NCI-H2227 treated with DMSO at 0.1 percent for 48 hours (cell line): ENCODE measurements around the gene SPAAR.
"Not testable (repeated sequence)": the region's sequence is repeated elsewhere in the genome, so short reads cannot be mapped to it uniquely, and the experiment has no call there.

Source experiments
- DNase-seq: peaks from one replicate; lab custom pipeline; 2025; lab: John Stamatoyannopoulos, UW

Gene SPAAR, protein sequence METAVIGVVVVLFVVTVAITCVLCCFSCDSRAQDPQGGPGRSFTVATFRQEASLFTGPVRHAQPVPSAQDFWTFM

DNA sequence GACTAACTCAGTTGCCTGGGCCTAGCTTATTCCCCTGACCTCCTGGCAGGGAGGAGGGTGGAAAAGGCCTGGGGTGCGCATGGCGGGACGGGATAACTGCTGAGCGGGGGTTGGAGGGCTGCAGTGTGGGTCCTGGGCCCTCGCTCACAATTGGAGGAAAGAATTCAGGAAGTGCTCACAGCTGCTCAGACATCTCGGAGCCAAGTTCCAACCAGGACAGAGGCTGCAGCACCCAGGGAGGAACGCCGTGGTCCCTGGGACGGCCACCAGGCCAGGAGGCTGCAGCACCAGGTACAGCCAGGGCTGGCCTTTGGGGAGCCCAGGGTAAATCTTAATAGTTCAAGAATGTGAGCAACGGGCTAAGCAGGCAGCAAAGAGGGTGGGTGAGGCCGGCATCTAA is at the start of gene SPAAR:
Gene SPAAR, plus strand, starts transcription at position 217 of the 400 bp plus-strand sequence. CDS start 974 bp downstream, outside the sequence.
- no peak for DNase-seq

DNA sequence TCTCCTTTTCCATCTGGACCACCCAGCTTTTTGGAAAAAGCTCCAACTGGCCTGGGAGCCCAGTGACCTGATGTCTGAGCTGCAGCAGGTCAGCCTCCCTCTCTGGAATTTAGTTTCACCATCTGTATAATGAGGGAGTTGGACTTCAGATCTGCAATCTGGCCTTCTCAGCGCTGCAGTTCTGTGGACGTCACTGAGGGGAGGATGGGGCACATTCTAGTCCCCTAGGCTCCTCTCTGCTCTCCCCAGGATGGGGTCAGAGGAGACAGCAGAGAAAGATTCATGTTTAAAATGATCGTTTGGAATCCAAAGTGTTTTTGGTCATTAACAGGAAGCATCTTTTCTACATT is 49.3 kb upstream of the SPAAR start:
- no peak for DNase-seq

DNA sequence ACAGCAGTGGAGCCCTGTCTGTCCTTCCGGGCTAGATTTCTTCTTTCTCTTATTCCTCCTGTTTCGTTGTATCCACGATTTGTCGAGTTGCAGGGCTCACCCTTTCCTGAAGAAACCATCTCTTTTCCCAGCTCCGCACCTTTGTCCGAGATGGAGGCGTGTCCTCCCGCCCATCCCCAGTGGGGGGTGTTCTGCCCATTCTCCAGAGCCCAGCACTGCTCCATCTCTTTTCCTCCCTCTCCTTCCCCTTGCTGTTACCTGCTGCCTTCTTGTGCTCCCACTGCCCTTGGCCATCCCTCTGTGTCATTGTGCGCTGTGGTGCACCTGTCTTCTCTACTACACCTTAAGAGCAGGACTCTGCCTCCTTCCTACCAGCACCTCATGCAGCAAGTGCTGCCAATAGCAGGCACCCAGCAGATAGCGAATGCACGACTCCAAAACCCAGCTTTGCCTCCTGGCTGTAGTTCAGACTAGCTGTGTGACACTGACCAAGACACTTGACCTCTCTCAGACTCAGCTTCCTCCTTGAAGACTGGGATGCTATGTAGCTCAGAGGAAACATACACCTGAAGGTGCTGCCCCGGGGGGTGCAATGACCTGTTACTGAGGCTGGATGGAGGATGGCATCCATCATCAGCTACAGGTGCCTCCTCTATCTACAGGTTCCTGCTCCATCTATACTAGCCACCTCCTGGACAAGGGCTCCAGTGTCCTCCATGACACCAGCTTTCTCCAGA is 48.0 kb upstream of the SPAAR start:
- DNase-seq: no peak

DNA sequence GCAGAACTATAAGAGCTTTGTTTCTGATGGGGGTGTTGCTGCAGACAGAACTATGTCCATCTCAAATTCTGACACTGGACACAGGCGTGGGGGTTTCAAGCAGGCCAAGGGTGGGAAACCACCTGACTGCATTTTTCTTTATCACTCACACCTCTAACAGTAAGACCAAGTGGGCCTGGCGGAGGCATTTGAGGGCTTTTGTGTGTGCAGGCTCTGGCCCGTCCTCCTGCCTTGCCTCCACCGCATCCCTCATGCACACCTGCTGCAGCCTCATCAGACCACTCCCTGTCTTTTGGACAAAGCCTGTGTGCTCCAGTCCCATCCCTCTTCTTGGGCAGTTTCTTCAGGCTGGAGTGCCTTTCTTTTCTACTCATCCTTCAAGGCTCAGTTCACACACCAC is 47.0 kb upstream of the SPAAR start:
- no peak for DNase-seq

DNA sequence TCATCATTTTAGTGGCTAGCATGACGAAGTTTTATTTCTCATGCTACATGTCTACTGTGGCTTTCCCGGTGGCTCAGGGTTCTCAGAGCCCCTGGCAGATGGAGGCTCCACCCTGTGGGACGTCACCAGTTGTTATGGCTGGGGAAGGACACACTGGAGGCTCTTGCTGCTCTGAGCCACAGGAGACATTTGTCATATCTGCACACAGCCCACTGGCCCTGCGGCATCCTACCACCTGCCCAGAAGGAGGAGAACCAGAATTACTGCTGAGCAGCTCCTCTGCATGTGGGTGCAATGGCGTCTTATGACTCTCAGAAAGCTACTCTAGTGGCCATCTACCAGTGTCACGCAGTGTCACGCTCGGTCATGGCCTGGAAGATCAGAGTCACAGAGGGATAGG is 45.7 kb upstream of the SPAAR start:
- no peak for DNase-seq

DNA sequence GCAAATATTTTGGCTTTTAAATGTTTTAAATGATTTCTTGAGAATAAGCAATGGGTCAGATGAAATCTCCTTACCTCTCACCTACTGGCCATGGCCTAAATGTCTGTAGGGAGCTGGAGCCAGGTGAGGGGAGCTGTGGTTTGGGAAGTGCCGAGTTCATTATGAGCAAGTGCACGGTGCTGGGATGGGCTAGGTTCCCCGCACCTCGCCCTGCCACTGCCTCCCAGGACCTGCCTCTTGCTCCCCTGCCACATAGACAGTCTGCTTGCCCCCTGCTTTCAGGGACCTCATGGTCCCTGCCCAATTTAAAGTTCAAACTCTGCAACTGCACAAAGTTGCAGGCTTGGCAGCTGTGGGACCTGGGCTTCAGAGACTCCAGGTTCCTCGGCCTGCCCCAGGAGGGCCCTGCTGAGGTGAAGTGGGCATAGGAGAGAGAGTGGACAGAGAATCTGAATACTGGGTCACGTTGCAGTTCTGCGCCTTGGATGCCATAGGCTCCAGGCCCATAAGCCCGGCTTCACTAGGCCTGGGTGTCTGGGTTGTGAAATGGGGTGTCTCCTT is 44.5 kb upstream of the SPAAR start:
- DNase-seq: no peak

DNA sequence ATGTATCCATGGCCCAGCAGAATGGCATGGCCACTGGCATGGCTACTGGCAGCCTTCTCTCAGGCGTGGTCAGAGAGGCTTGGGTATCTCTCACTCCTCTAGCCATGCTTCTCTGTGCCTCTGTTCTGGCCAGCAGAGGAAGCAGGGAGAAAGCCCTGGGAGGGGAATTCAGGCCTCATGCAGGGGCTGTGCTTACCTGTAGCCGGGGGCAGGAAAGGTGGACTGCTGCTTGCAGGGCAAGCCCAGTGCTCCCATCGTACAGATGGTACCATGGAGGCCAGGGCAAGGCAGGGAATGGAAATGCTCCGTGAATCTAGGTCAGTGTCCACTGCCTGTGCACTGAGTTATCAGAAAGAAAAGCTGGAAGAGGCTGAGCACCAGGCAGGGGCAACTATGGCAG is 41.8 kb upstream of the SPAAR start:
- no peak for DNase-seq

DNA sequence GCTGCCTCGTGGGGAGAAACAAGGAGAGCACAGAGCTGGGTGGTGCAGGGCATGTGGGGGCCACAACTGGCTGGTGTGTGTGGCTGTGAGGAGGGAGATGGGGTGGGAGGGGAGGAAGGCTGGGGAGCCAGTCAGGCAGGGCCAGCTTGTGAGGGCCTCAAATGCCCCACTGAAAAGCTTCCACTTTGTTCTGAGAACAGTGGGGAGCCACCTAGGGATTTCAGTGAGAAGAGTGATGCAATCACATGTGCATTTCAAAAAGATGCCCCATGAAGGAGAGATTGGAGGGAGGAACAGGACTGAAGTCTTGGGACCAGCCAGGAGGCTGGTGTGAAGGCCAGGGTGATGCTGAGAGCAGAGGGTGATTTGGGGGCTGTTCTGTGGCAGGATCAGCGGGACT is 40.4 kb upstream of the SPAAR start:
- DNase-seq: no peak

DNA sequence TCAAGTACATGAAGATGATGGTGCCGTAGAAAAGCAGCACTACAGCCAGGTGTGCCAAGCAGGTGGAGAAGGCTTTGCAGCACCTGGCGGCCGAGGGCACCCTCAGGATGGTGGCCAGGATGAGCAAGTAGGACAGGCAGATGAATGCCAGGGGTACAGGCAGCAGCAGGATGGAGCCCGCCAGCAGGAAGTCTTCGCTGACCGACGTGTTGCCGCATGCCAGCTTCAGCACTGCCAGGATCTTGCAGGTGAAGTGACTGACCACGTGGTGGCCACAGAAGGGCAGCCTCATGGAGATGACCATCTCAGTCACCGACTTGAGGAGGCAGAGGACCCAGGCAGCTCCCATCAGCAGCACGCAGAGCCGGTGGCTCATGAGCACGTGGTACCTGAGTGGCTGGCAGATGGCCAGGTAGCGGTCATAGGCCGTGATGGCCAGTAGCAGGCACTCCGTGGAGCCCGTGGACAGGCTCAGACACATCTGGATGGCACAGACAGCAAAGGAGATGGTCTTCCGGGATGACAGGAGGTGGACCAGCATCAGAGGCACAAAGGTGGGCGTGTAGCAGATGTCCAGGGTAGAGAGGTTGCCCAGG is 39.6 kb upstream of the SPAAR start:
- DNase-seq: no peak

DNA sequence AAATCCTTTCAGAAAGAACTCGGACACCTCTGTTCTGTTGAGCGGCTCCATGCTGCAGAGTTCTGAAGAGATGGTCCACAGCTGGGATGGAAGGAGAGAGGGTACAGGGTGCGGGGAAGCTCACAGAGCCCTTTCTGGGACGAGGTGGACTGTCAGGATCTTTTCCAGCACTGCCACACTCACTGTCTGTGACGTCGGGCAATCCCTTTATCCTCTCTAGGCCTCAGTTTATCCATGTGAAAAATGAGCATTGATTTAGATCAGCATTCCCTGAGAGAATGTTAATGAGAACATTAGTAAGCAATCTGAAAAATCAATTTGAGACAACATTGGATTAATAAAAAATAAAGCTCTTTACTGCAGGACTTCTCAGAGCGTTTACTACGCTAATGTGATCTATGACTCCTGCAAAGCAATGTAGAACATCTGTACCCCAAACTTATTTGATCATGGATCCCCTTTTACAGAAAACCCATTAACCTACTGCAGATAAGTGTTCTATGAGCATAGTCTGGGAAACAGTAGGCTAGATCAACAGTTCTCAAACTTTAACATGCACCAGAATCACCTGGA is 38.9 kb upstream of the SPAAR start, which contains the start of gene OR13J1:
Gene OR13J1, minus strand, starts transcription at position 51 of the 573 bp plus-strand sequence. Its CDS starts 0 bp downstream, at position 51.
- no peak for DNase-seq

DNA sequence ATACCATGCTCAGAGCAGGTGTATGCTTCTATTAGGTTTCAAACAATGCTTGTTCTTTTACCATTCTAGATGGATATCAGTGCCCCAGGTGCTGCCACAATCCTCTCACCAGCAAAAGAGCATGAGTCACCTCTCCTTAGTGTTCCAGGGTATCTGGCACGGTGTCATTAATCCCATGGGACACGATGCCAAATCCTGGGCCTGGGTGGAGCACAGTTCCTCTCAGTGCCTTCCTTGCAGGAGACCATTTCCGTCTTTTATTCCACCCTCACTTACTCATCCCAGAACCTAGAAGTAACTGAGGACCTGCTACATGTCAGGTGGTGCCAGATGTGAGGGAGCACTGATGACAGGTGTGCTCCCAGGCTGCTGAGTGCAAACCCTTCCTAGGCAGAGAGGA is 37.7 kb upstream of the SPAAR start:
- no peak for DNase-seq

DNA sequence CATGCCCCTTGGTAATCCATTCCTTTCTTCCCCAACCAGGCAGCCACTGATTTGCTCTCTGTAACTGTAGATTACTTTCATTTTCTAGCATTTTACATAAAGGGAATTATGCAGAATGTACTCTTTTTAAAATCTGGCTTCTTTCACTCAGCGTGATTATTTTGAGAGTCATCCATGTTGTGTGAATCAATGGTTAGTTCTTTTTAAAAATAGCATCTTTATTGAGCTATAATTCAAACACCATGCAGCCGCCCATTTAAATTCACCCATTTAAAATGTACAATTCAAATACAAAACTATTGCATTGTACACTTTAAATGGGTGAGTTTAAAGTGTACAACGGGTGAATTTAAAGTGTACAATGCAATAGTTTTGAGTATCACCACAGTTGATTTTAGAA is 36.8 kb upstream of the SPAAR start:
- DNase-seq: no peak

DNA sequence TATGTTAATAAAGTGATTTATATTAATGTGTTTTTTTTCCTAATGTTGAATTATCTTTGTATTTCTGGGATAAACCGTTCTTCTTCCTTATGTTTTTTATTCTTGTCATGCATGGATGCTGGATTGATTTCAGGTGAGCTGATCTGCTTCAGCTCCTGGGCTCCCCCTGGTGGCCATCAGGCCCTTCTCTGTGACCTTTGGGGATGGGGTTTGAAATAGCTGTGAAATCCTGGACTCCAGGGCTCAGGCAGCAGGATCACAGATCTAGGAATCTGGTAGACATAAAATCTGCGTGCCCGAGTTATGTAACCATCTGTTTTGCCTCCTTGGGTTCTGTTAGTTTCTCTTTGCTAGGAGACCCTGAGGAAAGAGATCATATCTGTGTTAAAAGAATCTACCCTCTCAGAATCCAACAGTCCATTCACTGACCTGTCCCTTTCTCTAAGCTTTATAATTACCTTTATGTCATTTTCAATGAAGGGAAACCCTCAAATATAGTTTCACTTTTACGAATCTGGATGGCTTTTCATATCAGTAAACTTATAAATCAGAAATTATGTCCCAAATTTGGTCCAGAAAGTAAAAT is 26.9 kb upstream of the SPAAR start:
- DNase-seq: peak; percentile 58

DNA sequence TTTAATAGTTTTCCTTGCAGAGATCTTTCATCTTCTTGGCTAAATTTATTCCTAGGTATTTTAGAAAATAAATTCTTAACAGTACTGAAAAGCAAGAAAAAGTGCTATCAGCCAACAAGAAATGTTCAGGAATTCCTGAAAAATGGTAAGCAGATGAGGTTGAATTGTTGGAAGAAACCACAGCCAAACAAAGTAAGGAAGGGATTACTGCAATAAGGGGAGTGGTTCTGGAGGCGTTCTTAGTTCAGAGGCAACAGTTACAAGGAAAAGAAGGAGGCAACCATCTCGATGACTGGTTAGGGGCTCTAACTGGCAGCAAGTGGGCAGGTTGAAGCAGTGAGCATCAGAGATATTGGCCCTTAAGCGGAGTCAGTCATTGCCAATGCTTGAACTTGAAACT is 26.3 kb upstream of the SPAAR start:
- DNase-seq: no peak

DNA sequence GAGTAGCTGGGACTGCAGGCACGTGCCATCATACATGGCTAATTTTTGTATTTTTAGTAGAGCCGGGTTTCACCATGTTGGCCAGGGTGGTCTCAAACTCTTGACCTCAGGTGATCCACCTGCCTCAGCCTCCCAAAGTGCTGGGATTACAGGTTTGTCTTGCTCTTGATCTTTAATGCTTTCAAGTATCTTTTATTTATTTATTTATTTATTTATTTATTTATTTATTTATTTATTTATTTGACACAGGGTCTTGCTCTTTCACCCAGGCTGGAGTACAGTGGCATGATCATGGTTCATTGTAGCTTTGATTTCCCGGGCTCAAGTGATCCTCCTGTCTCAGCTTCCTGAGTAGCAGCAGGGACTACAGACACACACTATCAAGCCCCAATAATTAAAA is 24.4 kb upstream of the SPAAR start:
- DNase-seq: not testable (repeated sequence)

DNA sequence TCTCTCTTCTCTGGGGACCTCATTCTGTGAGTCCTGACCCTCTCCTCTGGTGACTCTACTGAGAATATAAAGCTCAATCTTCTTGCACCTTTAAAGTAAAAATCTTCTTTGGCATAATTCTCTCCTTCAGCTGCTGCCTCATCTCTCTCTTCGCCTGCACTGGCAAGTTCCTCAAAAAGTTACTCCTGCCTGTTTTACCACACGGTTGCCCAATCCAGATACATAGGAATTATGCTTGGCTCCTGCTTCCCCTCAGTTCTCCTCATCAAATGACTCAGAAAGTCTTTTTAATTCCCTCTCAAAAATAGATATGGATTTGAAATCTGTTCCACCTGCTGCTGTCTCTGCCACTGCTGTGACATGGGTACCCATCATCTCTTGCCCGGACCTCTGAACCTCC is 17.6 kb upstream of the SPAAR start:
- DNase-seq: no peak

DNA sequence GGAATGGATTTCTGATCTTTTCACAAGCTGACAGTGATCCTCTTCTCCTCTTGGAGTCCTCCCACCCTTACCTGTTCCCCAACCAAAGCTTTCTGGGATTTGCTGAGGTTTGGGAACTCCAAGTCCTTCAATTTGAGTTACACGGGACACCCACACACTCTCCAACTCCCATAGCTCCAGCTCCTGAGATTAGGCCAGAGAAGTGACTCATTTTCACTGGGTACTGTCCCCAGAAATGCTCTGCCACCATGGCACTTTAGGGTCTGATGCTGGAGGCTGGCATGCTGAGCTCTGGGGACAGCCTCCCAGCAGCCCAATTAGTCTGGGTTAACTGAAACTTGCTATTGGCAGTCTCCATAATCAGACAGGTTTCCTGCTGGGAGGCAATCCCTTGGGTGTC is 17.2 kb upstream of the SPAAR start:
- DNase-seq: no peak

DNA sequence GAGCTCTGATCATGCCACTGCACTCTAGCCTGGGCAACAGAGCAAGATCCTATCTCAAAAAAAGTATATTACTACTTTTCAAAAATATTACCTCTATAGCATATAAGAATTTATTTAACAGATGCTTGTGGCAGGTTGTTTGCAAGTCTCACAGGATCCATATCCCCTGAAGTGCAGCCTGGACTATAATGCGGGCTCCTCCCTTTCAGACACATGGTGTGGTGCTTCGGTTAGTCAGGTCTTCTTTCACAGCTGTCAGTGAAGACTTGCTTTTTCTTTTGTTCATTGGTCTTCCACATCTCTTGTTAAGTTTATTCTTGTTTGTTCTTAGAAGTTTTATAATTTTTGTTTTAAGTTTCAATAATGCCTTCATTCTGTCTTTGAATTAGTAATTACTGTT is 12.7 kb upstream of the SPAAR start:
- DNase-seq: no peak

DNA sequence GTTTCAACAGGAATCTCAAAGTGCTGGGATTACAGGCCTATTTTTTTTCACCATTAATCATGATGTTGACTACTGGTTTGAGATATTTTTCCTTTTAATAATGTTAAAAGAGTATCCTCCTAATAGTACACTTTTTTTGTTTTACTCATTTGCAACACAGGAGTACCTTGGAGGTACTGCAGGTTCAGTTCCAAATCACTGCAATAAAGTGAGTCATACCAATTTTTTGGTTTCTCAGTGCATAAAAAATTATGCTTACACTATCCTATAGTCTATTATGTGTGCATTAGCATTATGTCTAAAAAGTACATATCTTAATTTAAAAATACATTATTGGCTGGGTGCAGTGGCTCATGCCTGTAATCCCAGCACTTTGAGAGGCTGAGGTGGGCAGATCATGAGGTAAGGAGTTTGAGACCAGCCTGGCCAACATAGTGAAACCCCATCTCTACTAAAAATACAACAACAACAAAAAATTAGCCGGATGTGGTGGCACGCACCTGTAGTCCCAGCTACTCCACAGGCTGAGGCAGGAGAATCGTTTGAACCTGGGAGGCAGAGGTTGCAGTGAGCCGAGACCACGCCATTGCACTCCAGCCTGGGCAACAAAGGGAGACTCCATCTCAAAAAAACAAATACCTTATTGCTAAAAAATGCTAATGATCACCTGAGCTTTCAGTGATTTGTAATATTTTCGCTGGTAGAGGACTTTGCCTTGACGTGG is 11.8 kb upstream of the SPAAR start:
- DNase-seq: not testable (repeated sequence)

DNA sequence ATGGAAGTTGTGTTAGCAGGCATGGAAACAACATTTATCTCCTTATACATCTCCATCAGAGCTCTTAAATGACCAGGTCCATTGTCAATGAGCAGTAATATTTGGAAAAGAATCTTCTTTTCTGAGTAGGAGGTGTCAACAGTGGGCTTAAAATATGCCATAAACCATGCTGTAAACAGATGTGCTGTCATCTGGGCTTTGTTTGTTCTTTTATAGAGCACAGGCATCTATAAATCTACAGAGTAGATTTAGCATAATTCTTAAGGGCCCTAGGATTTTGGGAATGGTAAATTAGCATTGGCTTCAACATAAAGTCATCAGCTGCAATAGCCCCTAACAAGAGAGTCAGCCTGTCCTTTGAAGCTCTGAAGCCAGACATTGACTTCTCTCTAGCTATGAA is 11.0 kb upstream of the SPAAR start:
- no peak for DNase-seq

DNA sequence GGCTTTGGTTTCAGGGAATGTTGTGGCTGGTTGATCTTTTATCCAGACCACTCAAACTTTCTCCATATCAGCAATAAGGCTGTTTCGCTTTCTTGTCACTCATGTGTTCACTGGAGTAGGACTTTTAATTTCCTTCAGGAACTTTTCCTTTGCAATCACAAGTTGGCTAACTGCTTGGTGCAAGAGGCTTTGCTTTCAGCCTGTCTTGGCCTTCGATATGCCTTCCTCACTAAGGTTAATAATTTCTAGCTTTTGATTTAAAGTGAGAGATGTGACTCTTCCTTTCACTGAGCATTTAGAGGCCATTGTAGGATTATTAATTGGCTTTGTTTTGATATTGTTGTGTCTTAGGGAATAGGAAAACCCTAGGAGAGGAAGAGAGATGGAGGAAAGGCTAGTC is 10.3 kb upstream of the SPAAR start:
- no peak for DNase-seq

DNA sequence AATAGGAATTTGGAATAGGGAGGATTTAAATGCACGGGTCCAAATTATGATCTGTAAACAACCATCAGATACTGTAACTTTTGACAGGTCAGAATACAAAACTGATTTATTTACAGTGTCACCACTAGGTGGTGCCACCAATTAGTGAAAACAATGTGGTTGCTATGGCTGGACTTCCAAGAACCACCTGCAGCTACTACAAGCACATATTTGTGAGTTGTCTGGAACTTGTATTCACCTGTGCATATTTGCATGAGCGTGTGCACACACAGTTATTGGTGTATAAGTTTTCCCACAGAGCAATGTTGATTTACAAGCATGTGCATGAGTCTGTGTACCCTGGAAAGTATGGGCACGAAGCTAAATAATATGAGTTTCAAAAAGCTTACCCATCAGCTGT is 6.2 kb upstream of the SPAAR start:
- peak; percentile 16 for DNase-seq
